ENCODE data around the gene GDPD4. TPM values are rescaled to one million over a fixed set of nuclear protein-coding genes. Genes with fewer than 3 reads are reported as not detected.

The GDPD4 gene
- total and polyA plus RNA-seq, 9 of the 15 experiments (the other 6 are each of a cell fraction or from before 2014, with no cell fraction given), result 0.40 TPM; not detected in 8

DNA sequence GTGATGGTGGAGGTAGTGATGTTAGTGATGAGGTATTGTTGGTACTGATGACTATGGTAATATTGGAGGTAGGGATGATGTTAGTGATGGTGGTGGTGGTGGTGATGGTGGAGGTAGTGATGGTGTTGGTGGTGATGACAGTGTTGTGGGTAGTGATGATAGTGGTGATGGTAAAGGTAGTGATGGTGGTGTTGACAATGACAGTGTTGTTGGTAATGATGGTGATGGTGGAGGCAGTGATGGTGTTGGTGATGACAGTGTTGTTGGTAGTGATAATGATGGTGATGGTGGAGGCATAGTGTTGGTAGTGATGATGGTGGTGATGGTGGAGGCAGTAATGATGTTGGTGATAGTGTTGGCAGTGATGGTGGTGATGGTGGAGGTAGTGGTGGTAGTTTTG, 108.3 kb downstream of the GDPD4 start:
- in situ Hi-C loops (cut with MboI), result loop anchor here (10.0 kb wide), 1 partner anchor 352 kb away; no protein-coding TSS in a partner anchor
- no peaks in the 10 kb centered on the region for H3K79me2 ChIP-seq (ENCODE audit: control insufficient read depth, insufficient read depth, low read length)
- POLR2A ChIA-PET, result no interaction called here
- H3K4me1 ChIP-seq (replicated peaks in 1 of 2; ENCODE audit: control insufficient read depth in 2 of 2, insufficient read depth in 2 of 2, low read length in 2 of 2), result peaks cover 4 to 29% of the 10 kb centered on the region in 2 experiments; a peak in 3 of 5 replicates
- H4K20me1 ChIP-seq (replicated peaks; ENCODE audit: control insufficient read depth, insufficient read depth, low read length), result no peaks in the 10 kb centered on the region
- CTCF ChIA-PET (ENCODE audit: low intra/inter-chr PET ratio), result interaction anchor here (1.1 to 1.3 kb wide), 2 partner anchors 355 to 426 kb away, joined by 3 to 6 read pairs; no protein-coding TSS in a partner anchor
- no peak overlapping the region for H3K27ac ChIP-seq (ENCODE audit: extremely low read depth, low read depth, low read length)
- no peak overlapping the region for H3K4me3 ChIP-seq
- no peak overlapping the region for H3K9ac ChIP-seq (ENCODE audit: insufficient read depth in 1 of 2, low read depth in 2 of 2, low read length in 2 of 2)
- H2AFZ ChIP-seq (ENCODE audit: low read depth, low read length), result no peak overlapping the region
- no peak for TF ChIP-seq MLX (CRISPR knock-in tag; conservative IDR thresholded peaks at IDR 0.05)
- peak; percentile 47; the same call in 1 of the 2 replicates for TF ChIP-seq EHMT2 (IDR thresholded peaks at IDR 0.05)
- no peak for TF ChIP-seq ARID3A (IDR thresholded peaks at IDR 0.05; ENCODE audit: borderline replicate concordance, low read depth, low read length)
- no peak overlapping the region for H3K4me2 ChIP-seq (ENCODE audit: insufficient read depth, low read length)
- no peaks in the 10 kb centered on the region for H3K36me3 ChIP-seq (ENCODE audit: control insufficient read depth, insufficient read depth, low read length)
- no peaks in the 10 kb centered on the region for H3K9me1 ChIP-seq (ENCODE audit: control insufficient read depth, insufficient read depth, low read length)
- DNase-seq (ENCODE audit: extremely low read depth in 1 of 4, low spot score in 3 of 4), result no peak
- no TSS peak for BruUV-seq (replicated peaks)
- intact Hi-C loops (cut with micrococcal nuclease), result loop anchor here (10.0 kb wide), 1 partner anchor 182 kb away; no protein-coding TSS in a partner anchor
- no peaks in the 10 kb centered on the region for H3K9me3 ChIP-seq (replicated peaks; ENCODE audit: control insufficient read depth, insufficient read depth, low read depth, low read length)
- no peak for ATAC-seq
- H3K27me3 ChIP-seq (ENCODE audit: control insufficient read depth in 2 of 2, insufficient read depth in 2 of 2, low read length in 2 of 2), result peaks cover 0 to 60% of the 10 kb centered on the region in 2 experiments; a peak in 2 of 5 replicates
- peak; percentile 26 for FAIRE-seq
